IPS DF 4.7 (cell line): Measurements from ENCODE around the gene KLF13.

Experiments used
- DNase-seq: peaks from one replicate; pipeline ENCODE4 v3.0.0-alpha.2; 2013; ENCODE audit warnings: low spot score; ENCODE audit errors: extremely low read depth

The KLF13 gene

GRCh38 chr15:31326156-31326874 is at the start of gene KLF13:
KLF13 (plus strand) TSS chr15:31326835; CDS start chr15:31327213, 378 bp downstream.
- DNase-seq: peak; percentile 58

GRCh38 chr15:31277335-31278060 is 49.1 kb upstream of the KLF13 start:
- DNase-seq: no peak

- no peak for DNase-seq
Observed at GRCh38 chr15:31278061-31278445, 48.6 kb upstream of the KLF13 start.

DNA sequence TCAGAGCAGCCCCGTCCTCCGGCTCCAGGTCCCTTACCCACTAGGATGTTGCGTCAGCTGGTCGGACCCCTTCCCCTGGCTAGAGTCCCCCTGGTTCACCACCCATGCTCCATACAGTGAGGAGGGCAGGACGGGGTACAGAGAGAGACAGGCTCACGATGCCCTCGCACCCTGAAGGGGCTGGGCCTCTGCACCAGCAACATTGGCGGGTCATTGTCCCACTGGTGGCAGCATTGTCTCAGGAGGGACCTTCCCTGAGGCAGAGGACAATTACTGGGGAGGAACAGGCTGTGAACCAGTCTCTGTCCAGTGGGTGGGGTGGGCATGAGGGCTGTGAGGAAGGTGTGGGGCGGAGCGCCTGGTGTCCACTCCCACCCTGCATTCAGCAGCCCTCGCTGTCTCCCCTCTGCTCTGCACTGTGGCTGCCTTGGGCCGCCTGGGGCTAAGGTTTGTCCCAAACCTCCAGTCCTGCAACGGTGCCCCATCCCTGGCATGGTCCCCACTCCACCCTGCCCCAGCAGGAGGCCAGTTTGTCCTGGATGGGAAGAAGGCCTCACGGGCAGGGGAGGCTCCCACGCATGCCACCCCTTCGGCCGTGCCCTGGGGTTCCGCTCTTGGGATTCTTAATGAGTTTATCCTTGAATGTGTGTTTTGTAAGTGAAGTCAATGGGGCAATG is 48.0 kb upstream of the KLF13 start:
- no peak for DNase-seq

- DNase-seq: no peak
Observed at GRCh38 chr15:31279221-31280045, 47.2 kb upstream of the KLF13 start.

GRCh38 chr15:31280046-31280830 is 46.4 kb upstream of the KLF13 start:
- DNase-seq: no peak

DNA sequence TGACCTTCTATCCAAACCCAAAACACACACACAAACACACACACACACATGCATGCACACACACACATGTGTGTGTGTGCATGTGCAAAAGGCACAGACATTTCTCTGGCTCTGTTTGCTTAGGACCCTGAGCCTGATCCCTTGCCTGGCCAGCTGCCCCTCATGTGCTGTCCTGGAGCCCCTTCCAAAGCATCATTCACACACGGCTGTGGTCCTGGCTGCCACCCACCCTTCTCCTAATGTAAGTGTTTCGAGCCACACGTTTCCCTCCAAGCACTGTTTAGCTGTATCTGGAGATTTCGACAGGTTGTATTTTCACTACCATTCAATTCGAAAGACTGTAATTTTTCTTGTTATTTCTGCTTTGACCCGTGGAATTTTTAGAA is 45.8 kb upstream of the KLF13 start:
- no peak for DNase-seq

DNA sequence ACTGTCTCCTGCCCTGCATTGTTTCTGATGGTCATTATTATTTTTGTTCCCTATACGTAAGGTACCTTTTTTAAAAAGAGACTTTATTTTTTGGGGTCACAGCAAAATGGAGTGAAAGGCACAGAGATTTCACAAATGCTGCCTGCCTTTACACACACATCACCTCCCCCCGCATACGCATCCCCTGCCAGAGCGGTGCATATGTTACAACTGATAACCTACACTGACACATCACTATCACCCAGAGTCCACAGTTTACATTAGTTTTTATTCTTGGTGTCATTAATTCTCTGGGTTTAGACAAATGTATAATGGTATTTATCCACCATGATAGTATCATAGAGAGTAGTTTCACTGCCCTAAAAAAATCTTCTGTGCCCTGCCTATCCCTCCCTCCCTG is 43.6 kb upstream of the KLF13 start:
- no peak for DNase-seq

GRCh38 chr15:31285772-31286261 is 40.8 kb upstream of the KLF13 start:
- DNase-seq: no peak

DNA sequence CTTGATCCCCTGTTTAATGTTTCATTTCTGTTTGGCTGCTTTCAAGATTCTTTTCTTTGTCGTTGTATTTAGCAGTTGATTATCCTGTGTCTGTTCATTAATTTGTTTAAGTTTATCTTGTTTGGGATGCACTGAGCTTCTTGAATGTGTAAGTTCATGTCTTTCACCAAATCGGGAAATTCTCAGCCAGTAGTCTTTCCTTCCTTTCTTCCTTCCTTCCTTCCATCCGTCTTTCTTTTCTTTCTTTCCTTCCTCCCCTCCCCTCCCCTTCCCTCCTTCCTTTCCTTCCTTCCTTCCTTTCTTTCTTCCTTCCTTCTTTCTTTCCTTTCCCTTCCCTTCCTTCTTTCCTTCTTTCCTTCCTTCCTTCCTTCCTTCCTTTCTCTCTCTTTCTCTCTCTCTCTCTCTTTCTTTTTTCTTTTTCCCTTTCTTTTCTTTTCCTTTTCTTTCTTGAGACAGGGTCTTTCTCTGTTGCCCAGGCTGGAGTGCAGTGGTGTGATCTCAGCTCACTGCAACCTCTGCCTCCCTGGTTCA is 35.5 kb upstream of the KLF13 start:
- DNase-seq: no peak

- DNase-seq: no peak
Observed at GRCh38 chr15:31292391-31293015, 34.1 kb upstream of the KLF13 start.

DNA sequence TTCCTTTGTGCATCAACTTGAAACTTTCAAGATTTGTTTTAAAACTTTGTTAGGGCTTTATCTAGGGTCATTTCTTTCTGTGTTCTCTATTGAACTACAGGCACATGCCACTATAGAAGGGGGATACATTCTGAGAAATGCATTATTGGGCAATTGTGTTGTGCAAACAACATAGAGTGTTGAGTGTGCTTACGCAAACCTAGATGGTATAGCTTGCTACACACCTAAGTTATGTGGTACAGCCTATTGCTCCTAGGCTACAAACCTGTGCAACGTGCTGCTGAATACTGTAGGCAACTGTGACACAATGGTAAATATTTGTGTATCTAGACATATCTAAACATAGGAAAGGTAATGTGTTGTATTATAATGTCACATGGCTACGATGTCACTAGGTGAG is 33.0 kb upstream of the KLF13 start:
- no peak for DNase-seq

- DNase-seq: no peak
Observed at GRCh38 chr15:31294067-31294466, 32.6 kb upstream of the KLF13 start.

DNA sequence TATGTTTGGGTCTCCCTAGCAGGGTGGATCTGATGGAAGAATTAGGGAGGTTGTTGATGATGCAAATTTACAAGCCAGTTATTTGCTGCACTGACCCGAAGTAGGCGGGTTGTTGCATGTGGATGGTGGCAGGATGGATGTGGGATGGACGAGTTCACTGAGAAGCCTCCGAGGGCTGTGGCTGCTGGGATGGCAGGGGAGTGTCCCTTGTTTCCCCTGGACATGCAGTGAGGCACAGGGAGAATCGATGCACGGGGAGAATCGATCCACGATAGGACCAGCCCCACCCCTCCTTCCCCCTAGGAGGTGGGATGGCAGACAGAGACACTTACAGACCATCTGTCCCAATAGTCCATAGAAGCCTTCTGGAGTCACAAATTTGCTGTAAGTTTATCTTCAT is 31.0 kb upstream of the KLF13 start:
- DNase-seq: no peak

DNA sequence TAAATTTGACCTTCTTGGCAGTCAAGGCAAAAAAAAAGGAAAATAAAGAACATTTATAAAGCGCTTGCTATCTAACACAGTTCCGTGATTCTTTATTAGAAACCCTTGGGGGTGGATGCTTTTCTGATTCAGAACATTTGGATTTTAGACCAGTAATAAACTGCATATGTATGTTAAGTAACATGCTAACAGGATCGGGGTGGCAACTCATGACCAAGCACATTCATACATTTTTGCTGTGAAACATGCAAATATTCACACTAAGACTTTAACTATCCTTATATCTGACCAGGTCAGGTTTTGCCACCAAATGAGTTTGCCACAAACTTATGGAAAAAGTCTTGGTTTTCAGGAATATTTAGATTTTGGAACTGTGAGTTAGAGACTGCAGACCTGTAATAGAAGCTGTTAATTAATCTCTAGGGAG is 30.4 kb upstream of the KLF13 start:
- no peak for DNase-seq

DNA sequence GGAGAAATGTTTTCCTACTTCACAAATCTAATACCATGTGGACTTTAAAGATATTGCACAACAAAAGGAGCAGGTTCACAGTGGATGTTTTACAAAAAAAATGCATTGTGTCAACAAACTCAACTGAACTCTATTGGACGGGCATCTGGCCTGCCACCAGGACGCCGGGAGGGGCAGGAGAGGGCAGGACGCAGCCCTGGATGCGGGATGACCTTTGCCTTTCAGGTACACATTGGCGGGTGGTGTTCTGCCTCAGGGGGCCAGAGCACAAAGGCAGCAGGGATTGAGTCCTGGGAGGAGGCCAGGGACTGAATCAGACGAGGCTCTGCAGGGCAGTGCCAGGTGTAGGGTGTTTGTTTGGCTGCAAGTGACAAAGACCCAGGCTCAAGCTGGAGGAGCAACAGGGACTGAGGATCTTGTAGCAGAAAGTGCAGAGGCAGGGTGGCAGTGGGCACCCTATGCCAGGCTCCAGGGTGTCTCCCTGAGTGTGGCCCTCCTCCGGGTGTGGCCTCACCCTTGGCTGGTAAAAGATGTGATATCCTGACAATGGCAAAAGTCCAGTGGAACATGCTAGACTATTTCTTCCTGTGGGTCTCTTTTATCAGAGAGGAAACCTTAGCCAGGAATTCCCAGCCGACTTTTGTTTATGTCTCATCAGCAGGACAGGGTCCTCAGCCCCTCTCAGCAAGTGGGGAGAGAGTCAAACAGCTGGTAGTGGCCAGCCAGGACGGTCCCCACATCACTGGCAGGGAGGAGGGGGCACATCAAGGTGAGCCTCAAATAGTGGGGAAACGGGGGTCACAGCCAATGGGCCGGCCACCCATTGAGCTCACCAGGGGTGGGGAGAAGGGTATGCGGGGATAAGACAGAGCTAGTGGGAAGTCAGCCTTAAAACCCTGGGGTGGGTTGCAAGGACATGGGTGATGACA is 29.7 kb upstream of the KLF13 start:
- DNase-seq: no peak

- no peak for DNase-seq
Observed at GRCh38 chr15:31297575-31298456, 28.8 kb upstream of the KLF13 start.

- DNase-seq: no peak
Observed at GRCh38 chr15:31298707-31299172, 27.9 kb upstream of the KLF13 start.
